ENCODE results near the gene RBCK1.
"Not testable (repeated sequence)": the region's sequence is repeated elsewhere in the genome, so short reads cannot be mapped to it uniquely, and the experiment has no call there.

The RBCK1 gene

DNA sequence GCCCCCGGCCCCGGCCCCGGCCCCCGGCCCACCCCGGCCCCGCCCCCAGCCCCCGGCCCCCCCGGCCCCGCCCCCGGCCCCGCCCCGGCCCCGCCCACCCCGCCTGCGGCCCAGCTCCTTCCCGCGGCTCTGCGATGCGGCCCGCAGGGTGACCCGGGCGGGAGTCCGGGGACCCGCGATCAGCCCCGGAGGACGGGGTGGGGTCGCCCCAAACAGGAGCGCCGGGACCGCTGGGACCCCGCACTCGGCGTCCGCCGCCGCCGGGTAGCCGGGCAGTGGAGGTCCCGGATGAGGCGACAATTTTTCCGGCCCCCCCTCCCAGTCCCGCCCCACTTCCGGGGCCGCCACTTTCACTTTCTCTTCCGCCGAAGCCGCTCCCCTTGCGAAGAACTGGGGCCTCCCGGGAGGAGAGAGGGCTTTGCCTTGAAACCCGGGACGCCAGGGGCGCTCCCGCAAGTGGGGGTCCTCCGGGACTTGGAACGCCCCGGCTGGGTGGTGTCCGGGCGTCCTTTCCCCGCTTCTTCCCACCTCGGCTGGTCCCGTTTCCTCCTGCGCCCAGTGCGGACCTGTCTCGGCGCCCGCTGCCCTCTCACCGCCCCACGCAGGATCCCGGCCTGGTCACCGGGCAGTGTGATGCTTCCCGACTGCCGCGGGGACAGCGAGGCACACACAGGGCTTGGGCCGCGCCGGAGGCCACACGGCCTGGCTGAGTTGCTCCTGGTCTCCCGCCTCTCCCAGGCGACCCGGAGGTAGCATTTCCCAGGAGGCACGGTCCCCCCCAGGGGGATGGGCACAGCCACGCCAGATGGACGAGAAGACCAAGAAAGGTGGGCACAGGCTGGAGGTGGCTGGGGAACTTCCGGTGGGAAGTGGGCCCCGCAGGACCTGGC, at the start of gene RBCK1:
Gene RBCK1, plus strand, starts transcription at position 347 of the 890 bp plus-strand sequence. Its CDS starts 459 bp downstream, at position 806.
- DNase-seq, result peak in 1 of 2 experiments; percentile 12

DNA sequence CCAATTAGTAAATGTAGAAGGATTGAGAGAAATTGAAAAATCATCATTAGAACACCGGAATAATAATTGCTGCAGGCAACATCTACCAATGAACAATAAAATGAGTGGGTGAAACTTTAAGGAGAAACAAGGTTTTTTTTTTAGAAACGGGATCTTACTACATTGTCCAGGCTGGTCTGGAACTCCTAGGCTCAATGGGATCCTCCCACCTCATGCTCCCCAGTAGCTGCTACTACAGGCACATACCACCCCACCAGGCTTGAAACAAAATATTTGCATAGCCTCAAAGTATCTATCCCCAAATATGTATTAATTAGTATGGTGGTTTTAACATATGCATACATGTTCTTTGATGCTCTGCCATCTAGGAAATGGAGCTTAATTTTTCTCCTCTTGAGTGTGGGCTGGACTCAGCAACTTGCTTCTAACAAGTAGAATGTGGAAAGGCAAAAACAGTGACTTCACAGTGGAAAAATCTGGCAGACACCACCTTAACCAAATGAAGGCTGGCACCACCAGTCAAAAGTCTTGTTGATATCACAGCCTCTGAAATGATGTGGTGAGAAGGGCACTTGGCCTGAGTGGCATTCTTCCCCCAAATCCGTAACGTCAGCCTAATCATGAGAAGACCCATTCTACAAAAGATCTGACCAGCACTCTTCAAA, 49.1 kb upstream of the RBCK1 start:
- DNase-seq, result no peak

DNA sequence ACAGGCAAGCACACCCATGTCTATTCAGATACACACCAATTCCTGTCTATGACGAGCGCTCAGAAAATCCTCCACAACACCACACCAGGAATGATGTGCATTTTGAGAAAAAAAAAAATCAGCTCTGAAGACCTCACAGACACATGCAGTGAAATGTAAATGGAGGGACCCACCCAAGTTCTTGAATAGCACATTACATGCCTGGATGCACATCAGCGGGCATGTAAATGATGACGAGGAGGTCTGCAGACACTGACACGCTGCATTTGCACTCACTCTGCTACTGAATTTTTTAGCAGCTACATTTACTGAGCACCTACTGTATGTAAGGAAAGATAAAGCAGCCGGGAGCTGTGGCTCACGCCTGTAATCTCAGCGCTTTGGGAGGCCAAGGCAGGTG, 46.5 kb upstream of the RBCK1 start:
- DNase-seq, result no peak

DNA sequence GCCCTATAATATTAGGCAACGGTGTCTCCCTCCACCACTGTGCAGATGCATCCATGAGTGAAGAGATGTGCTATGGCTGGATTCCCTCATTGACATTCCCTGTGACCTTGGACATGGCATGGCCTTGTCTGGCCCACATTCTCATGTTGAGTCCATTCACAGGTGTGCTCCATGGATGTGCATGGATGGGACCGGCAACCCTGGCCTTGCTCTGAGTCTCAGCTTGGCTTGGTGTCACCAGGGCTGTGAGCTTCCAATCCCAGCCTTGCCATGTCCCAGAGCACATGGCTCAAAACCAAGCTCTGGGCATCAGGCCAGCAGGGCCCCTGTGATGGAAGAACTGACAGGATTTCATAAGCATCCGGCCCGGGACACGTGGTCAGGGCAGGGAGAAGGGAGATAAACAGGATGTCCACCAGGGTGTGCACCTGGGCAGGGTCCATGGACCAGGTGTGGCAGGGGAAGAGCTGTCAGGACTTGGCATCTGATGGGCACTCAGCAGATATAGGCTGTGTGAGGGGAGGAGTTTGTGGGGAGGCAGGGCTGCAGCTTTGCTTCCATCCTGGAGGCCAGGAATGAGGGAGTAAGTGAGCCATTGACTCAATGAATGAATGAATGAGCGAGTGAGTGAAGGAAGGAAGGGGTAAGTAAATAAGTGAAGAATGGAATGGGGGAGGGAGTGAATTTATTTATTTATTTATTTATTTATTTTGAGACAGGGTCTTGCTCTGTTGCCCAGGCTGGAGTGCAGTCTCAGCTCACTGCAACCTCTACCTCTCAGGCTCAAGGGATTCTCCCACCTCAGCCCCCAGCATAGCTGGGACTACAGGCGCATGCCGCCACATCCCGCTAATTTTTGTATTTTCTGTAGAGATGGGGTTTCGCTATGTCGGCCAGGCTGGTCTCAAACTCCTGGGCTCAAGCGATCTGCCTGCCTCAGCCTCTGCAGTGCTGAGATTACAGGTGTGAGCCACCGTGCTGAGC, 45.5 kb upstream of the RBCK1 start:
- DNase-seq, result peak; percentile 50 to 72

DNA sequence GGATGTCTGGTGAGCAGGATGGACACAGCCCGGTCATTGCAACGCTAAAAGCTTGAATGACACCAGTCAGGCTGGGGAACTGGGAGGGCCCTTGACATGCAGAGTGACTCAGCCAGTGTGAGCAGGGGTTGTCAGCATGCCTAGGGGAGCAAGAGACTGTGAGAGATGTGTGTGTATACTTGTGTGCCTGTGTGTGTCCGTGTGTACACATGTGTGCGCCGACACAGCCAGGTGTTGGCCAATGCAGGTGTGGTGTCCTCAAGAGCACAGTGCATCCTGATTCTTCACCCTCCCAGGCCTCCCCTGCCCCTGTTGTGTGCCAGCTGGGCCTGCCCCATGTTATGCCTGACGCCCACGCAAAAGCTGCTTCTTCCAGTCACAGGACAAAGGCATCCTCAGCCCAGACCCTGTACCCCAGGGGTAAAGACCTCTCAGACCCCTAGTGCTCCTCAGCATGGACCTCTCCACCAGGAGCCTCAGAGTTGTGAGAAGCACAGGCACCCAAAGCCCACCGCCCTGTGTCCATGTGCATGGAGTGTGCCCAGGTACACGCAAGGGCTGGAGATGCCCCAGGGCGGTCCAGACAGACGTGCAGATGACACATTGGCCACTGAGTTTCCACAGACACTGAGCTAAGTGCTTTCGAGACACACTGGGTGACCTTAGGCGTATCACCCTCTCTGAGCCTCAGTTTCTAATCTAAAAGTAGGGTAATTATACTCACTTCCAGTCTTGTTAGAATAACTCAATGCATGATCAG, 44.6 kb upstream of the RBCK1 start:
- no peak for DNase-seq

DNA sequence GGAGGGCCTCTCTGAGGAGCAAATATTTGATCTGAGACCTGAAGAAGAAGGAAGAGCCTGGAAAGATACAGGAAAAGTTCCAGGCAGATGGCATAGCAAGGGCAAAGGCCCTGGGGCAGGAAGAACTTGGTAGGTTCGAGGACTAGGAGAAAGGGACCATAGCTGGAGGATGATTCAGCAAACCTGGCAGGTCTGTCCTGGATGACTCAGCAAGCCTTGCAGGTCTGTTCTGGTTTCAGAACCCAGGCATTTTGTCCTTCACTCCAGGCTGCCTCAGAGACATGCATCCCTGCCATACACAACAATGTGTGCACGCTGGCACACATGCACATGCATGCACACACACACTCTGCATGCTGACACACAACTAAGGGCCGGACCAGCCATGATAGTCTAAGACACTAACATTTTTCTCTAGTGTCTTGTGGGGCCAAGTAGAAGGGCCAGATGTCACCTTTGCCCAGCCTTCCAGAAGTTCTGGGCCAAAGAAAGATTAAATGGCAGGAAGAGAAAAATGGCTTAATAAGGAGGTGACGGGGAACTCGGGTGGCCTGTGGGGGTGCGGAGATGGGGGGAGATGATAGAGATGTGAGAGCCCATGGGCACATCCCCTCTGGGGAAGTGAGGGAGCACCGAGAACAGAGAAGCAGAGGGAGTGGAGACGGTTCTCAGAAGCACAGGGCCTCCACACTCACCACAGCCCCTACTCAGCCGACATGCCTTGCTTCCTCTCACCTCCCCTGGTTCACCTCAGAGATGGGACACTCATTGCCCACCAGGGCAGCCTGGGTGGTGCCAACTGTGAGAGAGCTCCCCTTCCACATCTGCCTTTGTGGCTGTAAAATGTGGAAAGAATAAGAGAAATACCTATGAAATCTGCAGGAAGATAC, 42.9 kb upstream of the RBCK1 start:
- DNase-seq, result no peak

DNA sequence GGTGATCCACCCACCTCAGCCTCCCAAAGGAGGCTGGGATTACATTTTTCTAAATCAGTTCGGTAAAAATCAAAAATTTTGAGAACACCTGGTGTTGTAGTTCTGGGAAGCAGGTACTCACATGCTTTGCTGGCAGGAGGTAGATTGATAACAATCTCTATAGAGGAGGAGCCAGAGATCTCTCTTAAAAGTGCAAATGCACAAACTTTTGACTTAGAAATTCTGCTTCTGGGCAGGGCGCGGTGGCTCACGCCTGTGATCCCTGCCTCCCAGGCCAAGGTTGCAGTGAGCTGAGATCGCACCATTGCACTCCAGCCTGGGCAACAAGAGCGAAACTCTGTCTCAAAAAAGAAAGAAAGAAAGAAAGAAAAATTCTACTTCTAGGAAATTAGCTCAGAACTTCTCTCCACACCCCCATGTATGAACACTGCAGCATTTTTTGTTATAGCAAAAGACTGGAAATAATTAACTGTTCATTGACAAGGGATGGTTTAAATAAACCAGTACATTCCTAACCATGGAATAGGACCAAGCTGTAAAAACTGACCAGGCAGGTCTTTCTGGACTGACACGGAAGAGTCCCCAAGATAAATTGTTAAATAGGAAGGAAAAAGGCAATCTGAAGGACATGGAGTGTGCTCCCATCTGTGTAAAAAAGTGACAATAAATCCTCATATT, 41.9 kb upstream of the RBCK1 start:
- no peak for DNase-seq

DNA sequence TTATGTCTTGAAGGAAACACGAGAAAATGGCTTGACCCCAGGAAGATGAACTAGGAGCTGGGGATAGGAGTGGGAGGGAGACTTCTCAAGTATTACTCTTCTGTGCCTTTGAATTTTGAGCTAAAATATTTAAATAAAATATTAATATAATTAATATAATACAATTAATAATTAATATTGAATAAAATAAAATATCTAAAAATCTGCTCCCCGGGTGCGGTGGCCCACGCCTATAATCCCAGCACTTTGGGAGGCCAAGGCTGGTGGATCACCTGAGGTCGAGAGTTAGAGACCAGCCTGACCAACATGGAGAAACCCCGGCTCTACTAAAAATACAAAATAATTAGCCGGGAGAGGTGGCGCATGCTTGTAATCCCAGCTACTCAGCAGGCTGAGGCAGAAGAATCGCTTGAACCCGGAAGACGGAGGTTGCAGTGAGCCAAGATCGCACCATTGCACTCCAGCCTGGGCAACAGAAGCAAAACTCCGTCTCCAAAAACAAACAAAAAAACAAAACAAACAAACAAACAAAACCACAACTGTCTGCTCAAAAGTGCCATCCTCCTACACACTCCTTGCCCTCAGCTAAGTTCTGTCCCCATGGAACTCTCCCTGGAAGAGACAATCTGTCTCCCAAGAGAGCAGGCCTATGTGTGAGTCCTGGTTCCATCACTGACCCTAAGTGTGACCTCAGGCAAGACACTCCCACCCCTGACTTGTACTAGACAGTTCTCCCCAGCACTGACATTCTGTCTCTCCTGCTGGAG, 41.2 kb upstream of the RBCK1 start:
- DNase-seq, result no peak

DNA sequence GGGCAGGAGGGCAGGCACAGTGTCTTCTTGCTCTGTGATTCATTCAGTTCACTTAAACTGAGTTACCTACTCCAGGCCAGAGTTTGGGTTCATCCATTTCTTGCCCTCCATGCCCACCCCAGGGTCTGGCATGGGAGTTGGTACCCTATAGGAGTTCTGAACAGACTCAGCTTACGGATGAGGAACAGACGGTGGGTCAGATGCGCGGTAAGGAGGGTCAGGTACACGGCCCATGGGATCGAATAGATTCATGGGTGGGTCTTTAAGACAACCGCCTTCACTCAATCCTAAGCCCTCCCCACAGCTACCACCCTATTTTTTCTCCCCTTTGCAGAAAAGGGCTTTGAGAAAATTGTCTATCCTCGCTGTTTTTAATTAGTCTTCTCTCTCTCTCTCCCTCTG, 40.6 kb upstream of the RBCK1 start:
- no peak for DNase-seq

DNA sequence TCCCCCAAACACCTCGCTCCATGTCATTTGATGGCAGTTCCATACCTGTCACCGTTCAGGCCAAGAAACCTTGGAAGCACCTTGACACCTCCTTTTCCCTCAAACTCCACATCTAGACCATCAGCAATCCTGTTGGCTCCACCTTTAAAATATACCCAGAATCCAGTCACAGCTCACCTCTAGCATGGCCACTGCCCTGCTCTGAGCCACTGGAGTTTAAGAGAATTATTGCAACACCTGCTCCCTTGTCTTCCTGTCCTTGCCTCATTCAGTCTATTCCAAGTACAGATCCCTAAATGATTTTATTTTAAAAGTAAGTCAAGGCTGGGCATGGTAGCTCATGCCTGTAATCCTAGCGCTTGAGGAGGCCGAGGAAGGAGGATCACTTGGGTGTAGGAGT, 39.2 kb upstream of the RBCK1 start:
- DNase-seq, result no peak

DNA sequence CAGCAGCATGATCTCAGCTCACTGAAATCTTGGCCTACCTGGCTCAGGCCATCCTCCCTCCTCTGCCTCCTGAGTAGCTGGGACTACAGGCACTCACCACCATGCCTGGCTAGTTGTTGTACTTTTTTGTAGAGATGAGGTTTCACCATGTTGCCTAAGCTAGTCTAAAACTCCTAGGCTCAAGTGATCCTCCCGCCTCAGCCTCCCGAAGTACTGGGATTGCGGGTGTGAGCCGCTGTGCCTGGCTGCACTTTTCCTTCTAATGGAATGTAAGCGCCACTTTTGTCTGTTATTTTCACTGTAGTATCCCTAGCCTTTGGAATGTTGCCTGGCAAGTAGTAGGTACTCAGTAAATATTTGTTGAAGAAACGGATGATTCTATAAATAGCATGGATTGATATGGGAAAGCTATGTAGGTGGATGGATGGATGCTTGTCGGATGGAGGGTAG, 37.9 kb upstream of the RBCK1 start:
- DNase-seq, result no peak

DNA sequence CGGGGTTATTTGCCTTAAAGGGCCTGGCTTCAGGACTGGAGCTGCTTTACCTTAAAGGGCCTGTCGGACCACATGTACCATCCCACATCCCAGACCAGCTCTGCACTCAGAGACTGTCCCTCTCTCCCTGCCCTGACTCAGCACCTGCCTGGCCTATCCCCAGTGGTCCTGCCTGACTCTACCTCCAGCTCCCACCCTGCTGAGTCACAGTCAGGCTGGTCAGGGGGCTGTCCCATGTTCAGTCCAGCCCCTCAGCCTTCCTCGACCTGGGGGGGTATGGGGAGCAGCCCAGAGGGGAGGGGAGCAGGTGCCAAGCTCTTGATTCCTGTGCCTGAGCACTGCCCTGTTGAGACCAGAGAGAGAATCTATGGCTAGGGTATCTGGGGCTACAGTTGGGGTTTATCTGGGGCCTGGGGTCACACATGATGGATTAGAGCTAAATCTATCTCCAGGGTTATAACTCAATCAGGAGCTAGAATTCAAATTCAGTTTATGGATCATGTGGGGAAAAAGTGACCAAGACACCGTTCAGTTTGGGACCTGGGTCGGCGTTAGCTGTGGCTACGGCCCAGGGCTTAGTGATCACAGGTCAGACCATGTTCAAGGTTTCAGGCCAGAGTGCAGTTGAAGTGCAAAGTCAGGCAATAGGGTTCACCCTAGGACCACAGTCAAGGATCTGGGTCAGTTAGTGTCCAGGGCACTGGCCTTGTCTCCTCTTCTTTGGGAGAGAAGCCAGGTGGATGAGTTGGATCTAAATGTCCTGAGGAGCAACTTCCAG, 36.9 kb upstream of the RBCK1 start:
- DNase-seq, result no peak

DNA sequence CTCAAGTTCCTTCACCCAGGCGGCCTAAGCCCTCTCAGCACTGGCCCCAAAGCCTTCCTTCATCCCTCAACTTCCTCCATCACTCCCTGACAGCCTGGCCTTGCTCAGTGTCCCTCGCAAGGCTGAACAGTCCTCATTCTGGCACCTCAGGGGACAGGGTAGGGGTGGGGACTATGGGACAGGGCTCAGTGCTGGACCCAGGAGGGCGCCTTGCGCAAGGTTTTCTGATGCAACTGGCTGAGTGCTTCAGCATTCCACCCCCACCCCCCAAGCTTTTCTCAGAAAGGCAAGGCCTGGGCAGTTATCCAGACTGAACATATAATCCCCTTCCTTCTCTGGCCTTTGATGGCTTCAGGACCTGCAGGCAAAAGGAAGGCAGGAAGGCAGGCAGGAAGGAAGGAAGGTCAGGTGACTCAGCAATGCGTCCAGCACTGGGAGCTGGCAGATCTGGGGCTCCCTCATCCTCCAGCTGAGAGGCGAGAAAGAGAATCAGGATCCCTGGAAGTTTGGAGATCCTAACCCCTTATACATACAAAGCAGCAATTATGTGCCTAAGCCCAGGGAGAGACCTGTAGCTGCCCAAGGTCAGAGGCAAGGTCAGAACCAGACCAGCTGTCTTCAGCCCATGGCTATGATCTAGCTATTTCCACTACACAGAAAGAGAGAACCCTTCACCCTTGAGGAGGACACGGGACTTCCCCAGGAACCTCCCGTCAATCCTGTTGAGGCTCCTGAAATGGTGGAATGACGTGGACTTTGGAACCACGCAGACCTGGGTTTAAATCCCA, 36.1 kb upstream of the RBCK1 start:
- DNase-seq, result no peak

DNA sequence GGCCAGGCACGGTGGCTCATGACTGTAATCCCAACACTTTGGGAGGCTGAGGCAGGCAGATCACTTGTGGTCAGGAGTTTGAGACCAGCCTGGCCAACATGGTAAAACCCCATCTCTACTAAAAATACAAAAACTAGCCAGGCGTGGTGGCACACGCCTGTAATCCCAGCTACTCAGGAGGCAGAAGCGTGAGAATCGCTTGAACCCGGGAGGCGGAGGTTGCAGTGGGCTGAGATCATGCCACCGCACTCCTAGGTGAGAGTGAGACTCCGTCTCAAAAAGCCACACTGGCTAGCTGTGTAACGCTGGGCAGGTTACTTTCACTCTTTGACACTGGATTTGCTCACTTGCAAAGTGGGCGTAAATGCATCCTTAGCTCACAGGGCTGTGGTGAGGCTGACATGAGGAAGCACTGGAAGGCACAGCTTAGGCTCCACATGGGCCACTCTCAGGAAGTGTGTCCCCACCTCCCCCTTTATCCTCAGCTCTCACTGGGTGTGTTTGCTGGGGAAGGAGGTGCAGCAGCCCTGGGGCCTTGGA, 35.5 kb upstream of the RBCK1 start:
- not testable (repeated sequence) for DNase-seq

DNA sequence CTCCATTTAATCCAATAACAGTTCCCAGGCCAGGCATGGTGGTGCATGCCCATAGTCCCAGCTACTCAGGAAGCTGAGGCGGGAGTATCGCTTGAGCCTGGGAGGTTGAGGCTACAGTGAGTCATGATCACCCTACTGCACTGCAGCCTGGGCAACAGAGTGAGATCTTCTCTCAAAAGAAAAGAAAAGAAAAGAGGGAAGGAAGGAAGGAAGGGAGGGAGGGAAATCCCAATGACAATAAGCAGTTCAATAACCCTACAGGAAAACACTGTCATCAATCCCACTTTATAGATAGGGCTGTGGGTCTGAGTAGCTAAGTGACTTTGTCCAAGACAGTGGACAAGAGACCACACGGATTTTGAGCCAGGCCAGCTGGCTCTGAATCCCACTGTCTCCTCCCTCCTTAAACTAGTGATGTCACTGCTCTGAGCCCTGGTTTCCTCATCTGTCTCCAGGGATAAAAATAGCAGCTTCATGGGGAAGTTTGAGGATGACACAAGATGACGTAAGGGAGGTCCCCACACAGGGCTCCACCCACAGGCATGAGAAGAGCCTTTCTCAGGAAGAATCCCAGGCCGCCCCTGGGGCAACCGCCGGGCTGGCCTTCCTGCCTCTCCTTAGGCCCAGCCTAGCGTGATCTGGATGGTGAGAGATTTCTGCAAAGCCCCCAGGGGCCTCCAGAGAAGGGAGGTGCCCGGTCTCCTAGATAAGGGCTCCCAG, 34.8 kb upstream of the RBCK1 start:
- no peak for DNase-seq

DNA sequence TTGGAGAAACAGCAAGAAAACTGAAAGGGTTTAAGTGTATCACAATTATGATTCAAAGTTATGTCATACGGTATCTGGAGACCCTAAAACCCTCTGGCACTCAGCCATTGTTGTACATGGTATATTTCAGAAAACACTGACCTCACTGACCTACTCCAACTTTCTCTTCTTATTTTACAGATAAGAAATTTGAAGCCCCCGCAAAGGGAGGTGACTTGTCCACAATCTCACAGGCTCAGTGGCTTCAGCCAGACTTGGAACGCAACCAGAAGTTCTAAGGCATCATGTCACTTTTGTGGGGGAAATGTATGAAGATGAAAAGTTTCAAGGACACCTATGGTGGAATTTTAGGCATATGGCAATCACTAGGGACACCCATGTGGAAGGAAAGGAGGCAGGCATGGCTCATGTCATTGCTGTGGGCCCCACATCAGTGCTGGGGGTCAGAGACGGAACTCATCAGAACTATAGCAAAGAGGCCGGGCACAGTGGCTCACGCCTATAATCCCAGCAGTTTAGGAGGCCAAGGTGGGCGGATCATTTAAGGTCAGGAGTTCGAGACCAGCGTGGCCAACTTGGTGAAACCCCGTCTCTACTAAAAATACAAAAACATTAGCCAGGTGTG, 32.7 kb upstream of the RBCK1 start:
- DNase-seq, result no peak

DNA sequence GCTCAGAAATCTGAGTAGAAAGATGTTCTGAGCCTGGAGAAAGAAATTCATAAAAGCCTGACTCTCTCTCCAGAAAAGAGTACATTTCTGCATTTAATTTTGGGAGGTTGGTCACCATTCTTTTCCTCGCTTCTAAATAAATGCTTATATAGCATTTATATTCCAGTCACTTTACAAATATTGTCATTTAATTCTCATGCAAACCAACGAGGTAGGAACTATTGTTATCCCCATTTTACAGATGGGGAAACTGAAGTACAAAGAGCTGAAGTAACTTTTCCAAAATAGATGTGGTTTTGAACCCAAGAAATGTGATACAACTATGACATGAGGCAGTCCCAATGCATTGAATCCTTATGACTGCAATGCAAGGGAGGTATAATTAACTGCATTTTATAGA, 32.0 kb upstream of the RBCK1 start:
- no peak for DNase-seq

Data from cerebellar nuclear complex (tissue), 1 donor.